HepG2 (cell line): ENCODE measurements around the gene GGTA1. TPM values are rescaled to one million over a fixed set of nuclear protein-coding genes. Genes with fewer than 3 reads are reported as not detected.

Experiments used
- ATAC-seq: fragments of 200-7000 bp; cut with Tn5 transposase; 3 replicates; pipeline ENCODE4 v1.9.1; 2020; ENCODE audit warnings: mild to moderate bottlenecking, moderate library complexity
- BruUV-seq: library from RNA; stranded (reverse); fragments of 400-500 nt; replicated peaks from 2 replicates; lab custom pipeline; 2021; lab: Mats Ljungman, UMichigan
- CTCF ChIA-PET: fragments of 300-600 bp; formaldehyde crosslinking; extraction: SDS; loops from one replicate; lab custom pipeline; 2021; ENCODE audit warnings: low total read pairs, inconsistent platforms, low intra/inter-chr PET ratio; lab: Yijun Ruan, JAX
- POLR2A ChIA-PET: fragments of 350-600 bp; sonication (Branson Sonifier 250); formaldehyde crosslinking; loops from one replicate; lab custom pipeline; 2020; ENCODE audit warnings: antibody characterized with exemption, inconsistent platforms; lab: Yijun Ruan, JAX
- DNase-seq: peaks from one replicate; pipeline ENCODE4 v3.0.0-alpha.2; 2015; ENCODE audit warnings: low spot score
- FAIRE-seq: peaks from 3 replicates; lab custom pipeline; 2011; peaks lifted over from hg19 to GRCh38; lab: Jason Lieb, UNC
- H2AFZ ChIP-seq: one replicate; pipeline ENCODE4 v1.6.1; 2011; ENCODE audit warnings: low read length, inconsistent platforms
- H3K27ac ChIP-seq: fragments of 300-600 bp; 3 replicates; pipeline ENCODE4 v1.8.0; 2011; ENCODE audit warnings: mixed run types, mild to moderate bottlenecking, mixed read lengths, low read length, inconsistent platforms; ENCODE audit not compliant: insufficient read depth; ENCODE audit errors: extremely low read length
- H3K27me3 ChIP-seq, 2 experiments: fragments of 200-600 bp in 1 of 2; 2 replicates in 1 of 2; 3 replicates in 1 of 2; pipeline versions ENCODE4 v1.6.0 to v1.8.0; 2011; ENCODE audit warnings: low read length in 2 of 2, mild to moderate bottlenecking in 2 of 2, moderate library complexity in 2 of 2, inconsistent platforms in 1 of 2; ENCODE audit not compliant: insufficient read depth in 2 of 2, control insufficient read depth in 1 of 2
- H3K36me3 ChIP-seq, 2 experiments: fragments of 200-600 bp in 1 of 2; replicated peaks in 1 of 2; 2 replicates in 1 of 2; 3 replicates in 1 of 2; pipeline versions ENCODE4 v1.5.1 to v1.8.0; 2011; ENCODE audit warnings: low read length in 2 of 2, inconsistent platforms in 1 of 2; ENCODE audit not compliant: insufficient read depth in 2 of 2, control insufficient read depth in 1 of 2
- H3K4me1 ChIP-seq: 2 replicates; pipeline ENCODE4 v1.5.1; 2012; ENCODE audit warnings: low read length, inconsistent platforms; ENCODE audit not compliant: insufficient read depth
- H3K4me2 ChIP-seq: 2 replicates; pipeline ENCODE4 v1.6.0; 2011; ENCODE audit warnings: low read depth, low read length, inconsistent platforms
- H3K4me3 ChIP-seq, 3 experiments: fragments of 200-600 bp in 1 of 3; sonication (generic), shearing (Covaris generic) in 1 of 3; replicated peaks in 1 of 3; 2 replicates each; pipeline ENCODE4 v1.5.1; 2011 to 2016; ENCODE audit warnings: low read length in 3 of 3, inconsistent platforms in 2 of 3, low read depth in 2 of 3, mild to moderate bottlenecking in 2 of 3, control low read depth in 1 of 3, mixed read lengths in 1 of 3; ENCODE audit not compliant: insufficient read depth in 1 of 3
- H3K79me2 ChIP-seq: one replicate; pipeline ENCODE4 v1.6.1; 2011; ENCODE audit warnings: low read length, inconsistent platforms; ENCODE audit not compliant: insufficient read depth
- H3K9ac ChIP-seq: 2 replicates; pipeline ENCODE4 v1.6.0; 2011; ENCODE audit warnings: mild to moderate bottlenecking, low read depth, low read length, inconsistent platforms; ENCODE audit not compliant: insufficient read depth
- H3K9me3 ChIP-seq: 2 replicates; pipeline ENCODE4 v1.5.1; 2012; ENCODE audit warnings: mild to moderate bottlenecking, low read length
- H4K20me1 ChIP-seq: 2 replicates; pipeline ENCODE4 v1.6.0; 2011; ENCODE audit warnings: inconsistent platforms, mild to moderate bottlenecking, low read length, moderate library complexity; ENCODE audit not compliant: insufficient read depth
- GRHL1 ChIP-seq: sonication (generic); formaldehyde crosslinking; conservative IDR thresholded peaks from 2 replicates; pipeline ENCODE4 v1.8.0; 2022; ENCODE audit warnings: missing genetic modification reagents
- MAFF ChIP-seq: IDR thresholded peaks from 2 replicates; pipeline ENCODE4 v1.6.1; 2011; ENCODE audit warnings: low read depth, low read length, improper control_type of control experiment
- STAT5B ChIP-seq: sonication (generic); formaldehyde crosslinking; IDR thresholded peaks from 2 replicates; pipeline ENCODE4 v1.4.0; 2020; ENCODE audit warnings: missing genetic modification reagents
- YY1 ChIP-seq: IDR thresholded peaks from 2 replicates; pipeline ENCODE4 v1.6.1; 2011; ENCODE audit warnings: low read length, low read depth, moderate library complexity, mild to moderate bottlenecking; ENCODE audit not compliant: insufficient read depth, insufficient replicate concordance
- ZNF329 ChIP-seq: sonication (generic); formaldehyde crosslinking; IDR thresholded peaks from 2 replicates; pipeline ENCODE4 v1.9.0; 2021; ENCODE audit warnings: low read depth, mild to moderate bottlenecking, missing genetic modification reagents
- ZNF609 ChIP-seq: sonication (generic); formaldehyde crosslinking; IDR thresholded peaks from 2 replicates; pipeline ENCODE4 v1.4.0; 2020; ENCODE audit warnings: mild to moderate bottlenecking, missing genetic modification reagents, borderline replicate concordance
- ZNF709 ChIP-seq: sonication (generic); formaldehyde crosslinking; IDR thresholded peaks from 2 replicates; pipeline ENCODE4 v1.5.0; 2020; ENCODE audit warnings: mild to moderate bottlenecking, missing genetic modification reagents
- WGBS: methylation state at CpG from one replicate; pipeline ENCODE4 v1.1.6; 2017; ENCODE audit warnings: low lambda C conversion rate; 5-methylcytosine and 5-hydroxymethylcytosine counted together
- in situ Hi-C: cut with HindIII; loops from 2 replicates; pipeline ENCODE4 v1.10.0; 2017; ENCODE audit warnings: low pct_unique_long_range_greater_than_20kb; ENCODE audit not compliant: extremely low pct_ligation_motif_present
- intact Hi-C: fragments of 100-400 bp; cut with micrococcal nuclease; formaldehyde crosslinking; loops from one replicate; pipeline ENCODE4 v1.10.0; 2022; ENCODE audit not compliant: unreplicated experiment
- polyA plus RNA-seq, 8 experiments: library from polyadenylated mRNA; depleted of rRNA in 3 of 8; stranded (reverse) in 7 of 8; unstranded in 1 of 8; fragments of >200 nt; fragmentation: Illumina TruSeq in 4 of 8; extraction: Trizol in 4 of 8; gene quantifications; 2 replicates each; pipeline versions ENCODE4 v1.2.1 to v1.2.3, GENCODE V29; 2011 to 2016; ENCODE audit warnings: low read depth in 4 of 8, missing spikeins in 1 of 8, mixed read lengths in 1 of 8; ENCODE audit not compliant: insufficient read depth in 1 of 8
- total RNA-seq, 5 experiments: library from RNA; depleted of rRNA; stranded (reverse); fragments of >200 nt; fragmentation: Illumina TruSeq; extraction: Trizol; gene quantifications; 2 replicates each; pipeline ENCODE4 v1.2.3, GENCODE V29; 2016; ENCODE audit warnings: low read depth in 1 of 5
- TF ChIP-seq, protein P1 (sequence below): sonication (generic); formaldehyde crosslinking; IDR thresholded peaks from 2 replicates; pipeline ENCODE4 v1.5.1; 2020; ENCODE audit warnings: mild to moderate bottlenecking, moderate library complexity, missing genetic modification reagents

GGTA1 gene
- total and polyA plus RNA-seq, 2 of the 13 experiments (the other 11 are each of a cell fraction or from before 2014, with no cell fraction given): not detected

- TF ChIP-seq YY1: no peak
These were observed 42.4 kb upstream of the GGTA1 start (continued) for GRCh38 chr9:121542025-121542424.

DNA sequence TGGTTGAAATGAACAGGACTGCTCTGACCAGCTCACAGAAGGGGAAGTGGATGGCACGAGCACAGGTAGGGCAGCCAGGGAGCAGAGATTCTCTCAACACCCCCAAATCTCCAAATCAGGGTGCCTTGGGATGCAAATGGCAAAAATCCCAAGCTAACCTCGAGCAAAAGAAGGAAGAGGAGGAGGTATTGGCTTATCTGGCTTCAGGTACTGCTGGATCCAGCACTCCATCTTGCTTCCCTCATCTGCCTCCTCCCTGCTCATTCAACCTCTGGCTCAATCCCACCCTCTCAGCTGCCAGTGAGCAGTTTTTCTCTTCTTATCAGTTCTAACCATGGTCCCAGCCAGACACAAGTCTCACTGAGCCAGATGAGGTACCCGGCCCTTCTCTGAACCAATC is 41.6 kb upstream of the GGTA1 start:
- WGBS: 11% methylated on average over 3 of the region's 3 CpGs
- POLR2A ChIA-PET: no interaction called here
- Histone ChIP-seq H2AFZ (no peak overlapping the region), H3K9me3 (no peaks in the 10 kb centered on the region), H3K79me2 (no peaks in the 10 kb centered on the region), H3K27me3 (no peaks in the 10 kb centered on the region), H3K4me1 (0 out of 2 replicates have a peak, but pooled peaks cover 9% of the 10 kb centered on the region), H3K9ac (no peak overlapping the region), H3K27ac (no peak overlapping the region), H3K4me2 (no peak overlapping the region), H4K20me1 (no peaks in the 10 kb centered on the region), H3K36me3 (no peaks in the 10 kb centered on the region), H3K4me3 (no peak overlapping the region)
- CTCF ChIA-PET: no interaction called here
- no TSS peak for BruUV-seq
- ATAC-seq: no peak
- DNase-seq: no peak
- in situ Hi-C loops (loop anchor here (10.0 kb wide), 1 partner anchor 324 kb away; no protein-coding TSS in a partner anchor), intact Hi-C loops (no loop called here)
- peak; percentile 95 for TF ChIP-seq ZNF329
- TF ChIP-seq ZNF609 (CRISPR knock-in tag): no peak
- TF ChIP-seq, protein P1, sequence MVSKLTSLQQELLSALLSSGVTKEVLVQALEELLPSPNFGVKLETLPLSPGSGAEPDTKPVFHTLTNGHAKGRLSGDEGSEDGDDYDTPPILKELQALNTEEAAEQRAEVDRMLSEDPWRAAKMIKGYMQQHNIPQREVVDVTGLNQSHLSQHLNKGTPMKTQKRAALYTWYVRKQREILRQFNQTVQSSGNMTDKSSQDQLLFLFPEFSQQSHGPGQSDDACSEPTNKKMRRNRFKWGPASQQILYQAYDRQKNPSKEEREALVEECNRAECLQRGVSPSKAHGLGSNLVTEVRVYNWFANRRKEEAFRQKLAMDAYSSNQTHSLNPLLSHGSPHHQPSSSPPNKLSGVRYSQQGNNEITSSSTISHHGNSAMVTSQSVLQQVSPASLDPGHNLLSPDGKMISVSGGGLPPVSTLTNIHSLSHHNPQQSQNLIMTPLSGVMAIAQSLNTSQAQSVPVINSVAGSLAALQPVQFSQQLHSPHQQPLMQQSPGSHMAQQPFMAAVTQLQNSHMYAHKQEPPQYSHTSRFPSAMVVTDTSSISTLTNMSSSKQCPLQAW (CRISPR knock-in tag): no peak
- no peak for TF ChIP-seq ZNF709 (CRISPR knock-in tag)
- no peak for TF ChIP-seq MAFF
- no peak for TF ChIP-seq STAT5B (CRISPR knock-in tag)
- no peak for TF ChIP-seq GRHL1 (CRISPR knock-in tag)
- no peak for FAIRE-seq
